HEK293T (cell line): Measurements from ENCODE around the gene FAM50A.

Experiments
- CTCF ChIA-PET: fragments of 350-600 bp; formaldehyde crosslinking; extraction: SDS; loops from one replicate; lab custom pipeline; 2021; ENCODE audit warnings: antibody characterized with exemption, inconsistent platforms; lab: Yijun Ruan, JAX
- POLR2A ChIA-PET: fragments of 350-600 bp; formaldehyde crosslinking; extraction: SDS; loops from one replicate; lab custom pipeline; 2020; ENCODE audit warnings: antibody characterized with exemption, inconsistent platforms; lab: Yijun Ruan, JAX
- DNase-seq: peaks from one replicate; pipeline ENCODE4 v3.0.0; 2012; ENCODE audit warnings: mixed read lengths; ENCODE audit errors: extremely low spot score
- ARNT ChIP-seq: fragments of 450-650 bp; IDR thresholded peaks from 2 replicates; pipeline ENCODE4 v1.6.1; 2017; ENCODE audit warnings: mild to moderate bottlenecking
- BHLHE40 ChIP-seq: fragments of 450-650 bp; IDR thresholded peaks from 2 replicates; pipeline ENCODE4 v1.6.1; 2016; ENCODE audit warnings: mild to moderate bottlenecking, moderate library complexity, borderline replicate concordance
- CTBP1 ChIP-seq: fragments of 450-650 bp; IDR thresholded peaks from 2 replicates; pipeline ENCODE4 v1.6.1; 2016; ENCODE audit warnings: borderline replicate concordance
- ELF4 ChIP-seq: fragments of 450-650 bp; IDR thresholded peaks from 2 replicates; pipeline ENCODE4 v1.6.1; 2017; ENCODE audit warnings: antibody characterized with exemption
- FOXA1 ChIP-seq: fragments of 450-650 bp; IDR thresholded peaks from 2 replicates; pipeline ENCODE4 v1.6.1; 2016; ENCODE audit warnings: mild to moderate bottlenecking
- FOXK2 ChIP-seq: fragments of 450-650 bp; IDR thresholded peaks from 2 replicates; pipeline ENCODE4 v1.6.1; 2016; ENCODE audit warnings: mild to moderate bottlenecking
- FOXM1 ChIP-seq: fragments of 450-650 bp; IDR thresholded peaks from 2 replicates; pipeline ENCODE4 v1.6.1; 2017; ENCODE audit warnings: mild to moderate bottlenecking, borderline replicate concordance
- HDGF ChIP-seq: fragments of 450-650 bp; IDR thresholded peaks from 2 replicates; pipeline ENCODE4 v1.6.1; 2017; ENCODE audit warnings: antibody characterized with exemption, borderline replicate concordance
- L3MBTL2 ChIP-seq: fragments of 450-650 bp; conservative IDR thresholded peaks from 2 replicates; pipeline ENCODE4 v1.6.1; 2016; ENCODE audit warnings: mild to moderate bottlenecking
- LEF1 ChIP-seq: fragments of 450-650 bp; IDR thresholded peaks from 2 replicates; pipeline ENCODE4 v1.6.1; 2017; ENCODE audit warnings: mild to moderate bottlenecking, borderline replicate concordance
- NFRKB ChIP-seq: fragments of 450-650 bp; IDR thresholded peaks from 2 replicates; pipeline ENCODE4 v1.6.1; 2016; ENCODE audit warnings: mild to moderate bottlenecking, moderate library complexity
- SP1 ChIP-seq: fragments of 450-650 bp; IDR thresholded peaks from 2 replicates; pipeline ENCODE4 v1.6.1; 2017
- SUZ12 ChIP-seq: fragments of 450-650 bp; IDR thresholded peaks from 2 replicates; pipeline ENCODE4 v1.6.1; 2016; ENCODE audit warnings: mild to moderate bottlenecking
- TARDBP ChIP-seq: fragments of 450-650 bp; IDR thresholded peaks from 2 replicates; pipeline ENCODE4 v1.6.1; 2016
- ZNF384 ChIP-seq: fragments of 450-650 bp; IDR thresholded peaks from 2 replicates; pipeline ENCODE4 v1.6.1; 2016
- TF ChIP-seq, protein P1 (sequence below): fragments of 450-650 bp; IDR thresholded peaks from 2 replicates; pipeline ENCODE4 v1.6.1; 2016

The FAM50A gene

DNA sequence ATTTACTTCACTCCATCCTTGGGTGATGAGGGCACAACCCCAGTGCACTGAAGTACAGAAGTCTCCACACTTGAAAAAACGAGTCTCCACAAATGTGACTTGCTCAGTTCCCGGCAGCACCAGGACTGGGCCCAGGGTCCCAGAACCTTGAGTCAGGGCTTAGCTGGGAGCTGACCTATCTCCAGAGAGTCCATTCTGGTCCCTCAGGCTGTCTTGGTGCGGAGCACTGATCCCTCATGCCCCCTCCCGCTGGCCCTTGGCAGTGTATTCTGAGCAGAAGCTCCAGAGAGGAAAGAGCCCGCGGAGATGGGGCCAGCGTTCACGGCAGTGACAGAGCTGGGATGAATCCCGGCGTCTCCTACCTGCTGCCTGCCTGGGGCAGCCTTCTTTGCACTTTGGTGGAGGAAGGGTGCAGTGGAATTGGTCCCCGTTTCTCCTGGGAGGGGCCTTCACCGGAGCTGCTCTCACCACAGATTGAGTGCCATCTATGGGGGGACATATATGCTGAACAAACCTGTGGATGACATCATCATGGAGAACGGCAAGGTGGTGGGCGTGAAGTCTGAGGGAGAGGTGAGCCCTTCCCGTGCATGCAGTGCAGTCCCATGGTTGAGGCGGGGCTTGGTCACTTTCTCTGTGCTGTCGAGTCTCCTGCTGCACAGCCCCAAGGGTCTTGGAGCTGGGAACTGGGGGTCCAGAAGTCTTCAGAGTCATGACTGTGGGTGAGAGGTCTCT, 3.2 kb upstream of the FAM50A start:
- POLR2A ChIA-PET: interaction anchor here (1.0 to 1.7 kb wide), 4 partner anchors 13 to 87 kb away, joined by 3 to 6 read pairs (median 4); no protein-coding TSS in a partner anchor
- CTCF ChIA-PET: no interaction called here
- DNase-seq: no peak
- TF ChIP-seq LEF1 (no peak), FOXK2 (no peak), CTBP1 (no peak), ARNT (no peak), ELF4 (no peak), NFRKB (no peak), SP1 (no peak), ZNF384 (no peak), FOXA1 (no peak), L3MBTL2 (no peak), FOXM1 (no peak), TARDBP (no peak), BHLHE40 (no peak), SUZ12 (no peak), HDGF (no peak)
- TF ChIP-seq, protein P1, sequence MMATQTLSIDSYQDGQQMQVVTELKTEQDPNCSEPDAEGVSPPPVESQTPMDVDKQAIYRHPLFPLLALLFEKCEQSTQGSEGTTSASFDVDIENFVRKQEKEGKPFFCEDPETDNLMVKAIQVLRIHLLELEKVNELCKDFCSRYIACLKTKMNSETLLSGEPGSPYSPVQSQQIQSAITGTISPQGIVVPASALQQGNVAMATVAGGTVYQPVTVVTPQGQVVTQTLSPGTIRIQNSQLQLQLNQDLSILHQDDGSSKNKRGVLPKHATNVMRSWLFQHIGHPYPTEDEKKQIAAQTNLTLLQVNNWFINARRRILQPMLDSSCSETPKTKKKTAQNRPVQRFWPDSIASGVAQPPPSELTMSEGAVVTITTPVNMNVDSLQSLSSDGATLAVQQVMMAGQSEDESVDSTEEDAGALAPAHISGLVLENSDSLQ: no peak

DNA sequence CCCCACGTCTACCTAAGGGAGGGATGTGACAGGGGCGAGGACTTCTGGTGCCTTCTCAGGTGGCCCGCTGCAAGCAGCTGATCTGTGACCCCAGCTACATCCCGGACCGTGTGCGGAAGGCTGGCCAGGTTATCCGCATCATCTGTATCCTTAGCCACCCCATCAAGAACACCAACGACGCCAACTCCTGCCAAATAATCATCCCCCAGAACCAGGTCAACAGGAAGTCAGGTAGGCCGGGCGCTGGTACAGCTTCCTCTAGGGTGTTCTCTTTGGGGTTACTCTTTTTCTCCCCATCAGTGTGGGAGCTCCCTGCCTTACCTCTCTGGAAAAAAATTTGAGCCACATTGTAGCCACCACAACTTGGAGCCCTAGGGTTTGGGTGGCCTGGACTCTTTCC, 2.4 kb upstream of the FAM50A start:
- POLR2A ChIA-PET: interaction anchor here (0.7 to 1.7 kb wide), 8 partner anchors 11 to 86 kb away, joined by 3 to 6 read pairs (median 4); partner anchors contain the start of gene RPL10
- CTCF ChIA-PET: no interaction called here

DNA sequence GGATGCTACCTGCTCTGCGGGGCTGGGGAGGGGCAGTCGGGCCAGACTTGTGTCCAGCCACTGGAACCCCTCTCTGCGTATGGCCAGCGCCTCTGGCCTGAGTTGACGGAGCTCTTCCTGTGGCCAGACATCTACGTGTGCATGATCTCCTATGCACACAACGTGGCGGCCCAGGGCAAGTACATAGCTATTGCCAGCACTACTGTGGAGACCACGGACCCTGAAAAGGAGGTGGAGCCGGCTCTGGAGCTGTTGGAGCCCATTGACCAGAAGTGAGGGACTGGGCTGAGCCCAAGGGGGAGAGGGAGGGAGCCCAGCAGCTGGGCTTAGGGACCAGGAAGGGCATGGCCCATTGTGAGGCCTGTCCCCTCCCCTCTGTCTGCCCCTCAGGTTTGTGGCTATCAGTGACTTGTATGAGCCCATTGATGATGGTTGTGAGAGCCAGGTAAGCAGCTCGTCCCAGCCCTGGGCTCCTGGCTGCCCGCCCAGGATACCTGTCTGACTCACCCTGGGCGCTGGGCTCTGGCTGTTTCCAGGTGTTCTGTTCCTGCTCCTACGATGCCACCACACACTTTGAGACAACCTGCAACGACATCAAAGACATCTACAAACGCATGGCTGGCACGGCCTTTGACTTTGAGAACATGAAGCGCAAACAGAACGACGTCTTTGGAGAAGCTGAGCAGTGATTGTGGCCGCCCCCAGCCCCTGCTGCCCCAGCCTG, 1.8 kb upstream of the FAM50A start:
- ChIA-PET CTCF (no interaction called here), POLR2A (interaction anchor here (0.7 to 1.7 kb wide), 9 partner anchors 9 to 47 kb away, joined by 3 to 6 read pairs (median 4); partner anchors contain the start of genes RPL10 and UBL4A)
- no peak for DNase-seq
- no peak for TF ChIP-seq BHLHE40
- TF ChIP-seq LEF1: no peak
- no peak for TF ChIP-seq SUZ12
- TF ChIP-seq CTBP1: no peak
- no peak for TF ChIP-seq FOXA1
- no peak for TF ChIP-seq HDGF
- TF ChIP-seq, protein P1: no peak
- TF ChIP-seq ZNF384: no peak
- TF ChIP-seq FOXK2: no peak
- TF ChIP-seq NFRKB: no peak
- no peak for TF ChIP-seq TARDBP
- no peak for TF ChIP-seq L3MBTL2
- no peak for TF ChIP-seq SP1
- TF ChIP-seq ARNT: no peak
- TF ChIP-seq ELF4: no peak
- TF ChIP-seq FOXM1: no peak

More for the DNA sequence above, 2.4 kb upstream of the FAM50A start:
- no peak for TF ChIP-seq CTBP1
- no peak for TF ChIP-seq LEF1
- TF ChIP-seq, protein P1: no peak
- TF ChIP-seq FOXA1: no peak
- TF ChIP-seq SP1: no peak
- no peak for TF ChIP-seq FOXK2
- TF ChIP-seq NFRKB: no peak
- DNase-seq: no peak

GRCh38 chrX:154443479-154443910, 446 bp upstream of the FAM50A start:
- TF ChIP-seq ZNF384 (no peak), NFRKB (no peak), SP1 (no peak), FOXA1 (no peak), ELF4 (no peak), CTBP1 (no peak), TARDBP (no peak), L3MBTL2 (no peak), FOXM1 (no peak), SUZ12 (no peak), BHLHE40 (no peak)
- TF ChIP-seq, protein P1: no peak
- DNase-seq: peak; percentile 31
- ChIA-PET POLR2A (interaction anchor here (0.7 to 2.4 kb wide), 9 partner anchors 8 to 46 kb away, joined by 3 to 8 read pairs (median 4); partner anchors contain the start of gene ATP6AP1), CTCF (interaction anchor here (0.5 kb wide), 1 partner anchor 18 kb away, joined by 8 read pairs; no protein-coding TSS in a partner anchor)
